ENCODE measurements around the gene KCND3. TPM values are rescaled to one million over a fixed set of nuclear protein-coding genes. Genes with fewer than 3 reads are reported as not detected.

The KCND3 gene
- total and polyA plus RNA-seq, 2 experiments from 2014 or later: 0.10 to 0.18 TPM

DNA sequence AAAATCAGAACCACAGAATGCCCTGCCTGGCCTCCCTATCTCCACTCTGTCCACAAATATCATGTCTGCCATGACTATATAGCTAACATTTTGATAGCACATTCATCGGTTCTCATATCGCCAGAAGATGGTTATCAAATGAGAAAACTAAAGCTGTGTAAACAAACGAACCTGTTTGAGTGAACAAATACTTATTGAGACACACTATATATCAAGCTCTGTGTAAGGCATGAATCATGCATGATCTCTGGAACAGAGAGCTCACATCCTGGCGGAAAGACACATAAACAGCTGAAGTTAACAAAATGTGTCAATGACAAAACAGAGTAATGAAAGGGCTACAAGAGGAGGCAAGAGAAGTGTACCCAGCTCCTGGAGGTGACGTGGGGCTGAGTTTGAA lies 13.1 kb downstream of the KCND3 start:
- Mint-ChIP-seq H3K4me1 (peaks cover 16% of the 10 kb centered on the region), H3K36me3 (ENCODE audit: low read depth) (0 out of 3 replicates have a peak, but pooled peaks cover 1% of the 10 kb centered on the region), H3K27me3 (ENCODE audit: insufficient read depth, low read depth, poor library complexity) (peaks cover 2% of the 10 kb centered on the region), H3K9me3 (peaks cover 3% of the 10 kb centered on the region; the same call in 2 of the 3 replicates), H3K4me3 (no peak overlapping the region), H3K27ac (no peak overlapping the region)
- Histone ChIP-seq H3K9me2 (ENCODE audit: insufficient read depth) (peaks cover 4% of the 10 kb centered on the region; the same call in 1 of the 2 replicates), H3K27me3 (ENCODE audit: insufficient read depth) (no peaks in the 10 kb centered on the region), H3K4me3 (no peak overlapping the region), H3K4me1 (ENCODE audit: insufficient read depth) (no peaks in the 10 kb centered on the region; the same call in 1 of the 2 replicates), H3K27ac (ENCODE audit: low read depth) (no peak overlapping the region), H4K20me1 (replicated peaks; ENCODE audit: insufficient read depth) (no peaks in the 10 kb centered on the region), H3F3A (replicated peaks; ENCODE audit: low read depth) (no peaks in the 10 kb centered on the region), H3K79me2 (replicated peaks; ENCODE audit: insufficient read depth) (no peaks in the 10 kb centered on the region), H2AFZ (no peak overlapping the region), H3K4me2 (no peak overlapping the region), H3K36me3 (ENCODE audit: insufficient read depth) (no peaks in the 10 kb centered on the region)
- DNase-seq (ENCODE audit: low spot score) (no peak), ATAC-seq (no peak)
- TF ChIP-seq CREB1 (CRISPR knock-in tag; IDR thresholded peaks at IDR 0.05; ENCODE audit: low read depth) (no peak), EZH2 (IDR thresholded peaks at IDR 0.05; ENCODE audit: low read depth, unreplicated experiment) (no peak), JUNB (IDR thresholded peaks at IDR 0.05; ENCODE audit: unreplicated experiment) (no peak), ZNF114 (CRISPR knock-in tag; IDR thresholded peaks at IDR 0.05) (no peak), ZNF331 (CRISPR knock-in tag; IDR thresholded peaks at IDR 0.05; ENCODE audit: low read depth) (no peak), STAT1 (IDR thresholded peaks at IDR 0.05; ENCODE audit: unreplicated experiment) (no peak), POLR2AphosphoS5 (IDR thresholded peaks at IDR 0.05; ENCODE audit: low read depth) (no peak), EZH2phosphoT487 (IDR thresholded peaks at IDR 0.05; ENCODE audit: unreplicated experiment) (no peak), NANOG (IDR thresholded peaks at IDR 0.05; ENCODE audit: borderline replicate concordance) (no peak)
- TF ChIP-seq, protein P1, sequence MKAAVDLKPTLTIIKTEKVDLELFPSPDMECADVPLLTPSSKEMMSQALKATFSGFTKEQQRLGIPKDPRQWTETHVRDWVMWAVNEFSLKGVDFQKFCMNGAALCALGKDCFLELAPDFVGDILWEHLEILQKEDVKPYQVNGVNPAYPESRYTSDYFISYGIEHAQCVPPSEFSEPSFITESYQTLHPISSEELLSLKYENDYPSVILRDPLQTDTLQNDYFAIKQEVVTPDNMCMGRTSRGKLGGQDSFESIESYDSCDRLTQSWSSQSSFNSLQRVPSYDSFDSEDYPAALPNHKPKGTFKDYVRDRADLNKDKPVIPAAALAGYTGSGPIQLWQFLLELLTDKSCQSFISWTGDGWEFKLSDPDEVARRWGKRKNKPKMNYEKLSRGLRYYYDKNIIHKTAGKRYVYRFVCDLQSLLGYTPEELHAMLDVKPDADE (IDR thresholded peaks at IDR 0.05): no peak
- TF ChIP-seq, protein P2, sequence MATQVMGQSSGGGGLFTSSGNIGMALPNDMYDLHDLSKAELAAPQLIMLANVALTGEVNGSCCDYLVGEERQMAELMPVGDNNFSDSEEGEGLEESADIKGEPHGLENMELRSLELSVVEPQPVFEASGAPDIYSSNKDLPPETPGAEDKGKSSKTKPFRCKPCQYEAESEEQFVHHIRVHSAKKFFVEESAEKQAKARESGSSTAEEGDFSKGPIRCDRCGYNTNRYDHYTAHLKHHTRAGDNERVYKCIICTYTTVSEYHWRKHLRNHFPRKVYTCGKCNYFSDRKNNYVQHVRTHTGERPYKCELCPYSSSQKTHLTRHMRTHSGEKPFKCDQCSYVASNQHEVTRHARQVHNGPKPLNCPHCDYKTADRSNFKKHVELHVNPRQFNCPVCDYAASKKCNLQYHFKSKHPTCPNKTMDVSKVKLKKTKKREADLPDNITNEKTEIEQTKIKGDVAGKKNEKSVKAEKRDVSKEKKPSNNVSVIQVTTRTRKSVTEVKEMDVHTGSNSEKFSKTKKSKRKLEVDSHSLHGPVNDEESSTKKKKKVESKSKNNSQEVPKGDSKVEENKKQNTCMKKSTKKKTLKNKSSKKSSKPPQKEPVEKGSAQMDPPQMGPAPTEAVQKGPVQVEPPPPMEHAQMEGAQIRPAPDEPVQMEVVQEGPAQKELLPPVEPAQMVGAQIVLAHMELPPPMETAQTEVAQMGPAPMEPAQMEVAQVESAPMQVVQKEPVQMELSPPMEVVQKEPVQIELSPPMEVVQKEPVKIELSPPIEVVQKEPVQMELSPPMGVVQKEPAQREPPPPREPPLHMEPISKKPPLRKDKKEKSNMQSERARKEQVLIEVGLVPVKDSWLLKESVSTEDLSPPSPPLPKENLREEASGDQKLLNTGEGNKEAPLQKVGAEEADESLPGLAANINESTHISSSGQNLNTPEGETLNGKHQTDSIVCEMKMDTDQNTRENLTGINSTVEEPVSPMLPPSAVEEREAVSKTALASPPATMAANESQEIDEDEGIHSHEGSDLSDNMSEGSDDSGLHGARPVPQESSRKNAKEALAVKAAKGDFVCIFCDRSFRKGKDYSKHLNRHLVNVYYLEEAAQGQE (IDR thresholded peaks at IDR 0.05; ENCODE audit: unreplicated experiment): no peak
- TF ChIP-seq, protein P3, sequence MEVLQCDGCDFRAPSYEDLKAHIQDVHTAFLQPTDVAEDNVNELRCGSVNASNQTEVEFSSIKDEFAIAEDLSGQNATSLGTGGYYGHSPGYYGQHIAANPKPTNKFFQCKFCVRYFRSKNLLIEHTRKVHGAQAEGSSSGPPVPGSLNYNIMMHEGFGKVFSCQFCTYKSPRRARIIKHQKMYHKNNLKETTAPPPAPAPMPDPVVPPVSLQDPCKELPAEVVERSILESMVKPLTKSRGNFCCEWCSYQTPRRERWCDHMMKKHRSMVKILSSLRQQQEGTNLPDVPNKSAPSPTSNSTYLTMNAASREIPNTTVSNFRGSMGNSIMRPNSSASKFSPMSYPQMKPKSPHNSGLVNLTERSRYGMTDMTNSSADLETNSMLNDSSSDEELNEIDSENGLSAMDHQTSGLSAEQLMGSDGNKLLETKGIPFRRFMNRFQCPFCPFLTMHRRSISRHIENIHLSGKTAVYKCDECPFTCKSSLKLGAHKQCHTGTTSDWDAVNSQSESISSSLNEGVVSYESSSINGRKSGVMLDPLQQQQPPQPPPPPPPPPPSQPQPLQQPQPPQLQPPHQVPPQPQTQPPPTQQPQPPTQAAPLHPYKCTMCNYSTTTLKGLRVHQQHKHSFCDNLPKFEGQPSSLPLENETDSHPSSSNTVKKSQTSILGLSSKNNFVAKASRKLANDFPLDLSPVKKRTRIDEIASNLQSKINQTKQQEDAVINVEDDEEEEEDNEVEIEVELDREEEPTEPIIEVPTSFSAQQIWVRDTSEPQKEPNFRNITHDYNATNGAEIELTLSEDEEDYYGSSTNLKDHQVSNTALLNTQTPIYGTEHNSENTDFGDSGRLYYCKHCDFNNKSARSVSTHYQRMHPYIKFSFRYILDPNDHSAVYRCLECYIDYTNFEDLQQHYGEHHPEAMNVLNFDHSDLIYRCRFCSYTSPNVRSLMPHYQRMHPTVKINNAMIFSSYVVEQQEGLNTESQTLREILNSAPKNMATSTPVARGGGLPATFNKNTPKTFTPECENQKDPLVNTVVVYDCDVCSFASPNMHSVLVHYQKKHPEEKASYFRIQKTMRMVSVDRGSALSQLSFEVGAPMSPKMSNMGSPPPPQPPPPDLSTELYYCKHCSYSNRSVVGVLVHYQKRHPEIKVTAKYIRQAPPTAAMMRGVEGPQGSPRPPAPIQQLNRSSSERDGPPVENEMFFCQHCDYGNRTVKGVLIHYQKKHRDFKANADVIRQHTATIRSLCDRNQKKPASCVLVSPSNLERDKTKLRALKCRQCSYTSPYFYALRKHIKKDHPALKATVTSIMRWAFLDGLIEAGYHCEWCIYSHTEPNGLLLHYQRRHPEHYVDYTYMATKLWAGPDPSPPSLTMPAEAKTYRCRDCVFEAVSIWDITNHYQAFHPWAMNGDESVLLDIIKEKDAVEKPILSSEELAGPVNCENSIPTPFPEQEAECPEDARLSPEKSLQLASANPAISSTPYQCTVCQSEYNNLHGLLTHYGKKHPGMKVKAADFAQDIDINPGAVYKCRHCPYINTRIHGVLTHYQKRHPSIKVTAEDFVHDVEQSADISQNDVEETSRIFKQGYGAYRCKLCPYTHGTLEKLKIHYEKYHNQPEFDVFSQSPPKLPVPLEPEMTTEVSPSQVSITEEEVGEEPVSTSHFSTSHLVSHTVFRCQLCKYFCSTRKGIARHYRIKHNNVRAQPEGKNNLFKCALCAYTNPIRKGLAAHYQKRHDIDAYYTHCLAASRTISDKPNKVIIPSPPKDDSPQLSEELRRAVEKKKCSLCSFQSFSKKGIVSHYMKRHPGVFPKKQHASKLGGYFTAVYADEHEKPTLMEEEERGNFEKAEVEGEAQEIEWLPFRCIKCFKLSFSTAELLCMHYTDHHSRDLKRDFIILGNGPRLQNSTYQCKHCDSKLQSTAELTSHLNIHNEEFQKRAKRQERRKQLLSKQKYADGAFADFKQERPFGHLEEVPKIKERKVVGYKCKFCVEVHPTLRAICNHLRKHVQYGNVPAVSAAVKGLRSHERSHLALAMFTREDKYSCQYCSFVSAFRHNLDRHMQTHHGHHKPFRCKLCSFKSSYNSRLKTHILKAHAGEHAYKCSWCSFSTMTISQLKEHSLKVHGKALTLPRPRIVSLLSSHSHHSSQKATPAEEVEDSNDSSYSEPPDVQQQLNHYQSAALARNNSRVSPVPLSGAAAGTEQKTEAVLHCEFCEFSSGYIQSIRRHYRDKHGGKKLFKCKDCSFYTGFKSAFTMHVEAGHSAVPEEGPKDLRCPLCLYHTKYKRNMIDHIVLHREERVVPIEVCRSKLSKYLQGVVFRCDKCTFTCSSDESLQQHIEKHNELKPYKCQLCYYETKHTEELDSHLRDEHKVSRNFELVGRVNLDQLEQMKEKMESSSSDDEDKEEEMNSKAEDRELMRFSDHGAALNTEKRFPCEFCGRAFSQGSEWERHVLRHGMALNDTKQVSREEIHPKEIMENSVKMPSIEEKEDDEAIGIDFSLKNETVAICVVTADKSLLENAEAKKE (CRISPR knock-in tag; IDR thresholded peaks at IDR 0.05): no peak
- TF ChIP-seq, protein P4, sequence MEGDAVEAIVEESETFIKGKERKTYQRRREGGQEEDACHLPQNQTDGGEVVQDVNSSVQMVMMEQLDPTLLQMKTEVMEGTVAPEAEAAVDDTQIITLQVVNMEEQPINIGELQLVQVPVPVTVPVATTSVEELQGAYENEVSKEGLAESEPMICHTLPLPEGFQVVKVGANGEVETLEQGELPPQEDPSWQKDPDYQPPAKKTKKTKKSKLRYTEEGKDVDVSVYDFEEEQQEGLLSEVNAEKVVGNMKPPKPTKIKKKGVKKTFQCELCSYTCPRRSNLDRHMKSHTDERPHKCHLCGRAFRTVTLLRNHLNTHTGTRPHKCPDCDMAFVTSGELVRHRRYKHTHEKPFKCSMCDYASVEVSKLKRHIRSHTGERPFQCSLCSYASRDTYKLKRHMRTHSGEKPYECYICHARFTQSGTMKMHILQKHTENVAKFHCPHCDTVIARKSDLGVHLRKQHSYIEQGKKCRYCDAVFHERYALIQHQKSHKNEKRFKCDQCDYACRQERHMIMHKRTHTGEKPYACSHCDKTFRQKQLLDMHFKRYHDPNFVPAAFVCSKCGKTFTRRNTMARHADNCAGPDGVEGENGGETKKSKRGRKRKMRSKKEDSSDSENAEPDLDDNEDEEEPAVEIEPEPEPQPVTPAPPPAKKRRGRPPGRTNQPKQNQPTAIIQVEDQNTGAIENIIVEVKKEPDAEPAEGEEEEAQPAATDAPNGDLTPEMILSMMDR (conservative IDR thresholded peaks at IDR 0.05; ENCODE audit: low read depth in 2 of 2): no peak
